Mesenchymal stem cell (in vitro differentiated cells and primary cell): ENCODE results near the gene CTRL.
"Not testable (repeated sequence)": the region's sequence is repeated elsewhere in the genome, so short reads cannot be mapped to it uniquely, and the experiment has no call there.

Experiments
- DNase-seq: peaks from one replicate; pipeline ENCODE4 v3.0.0-alpha.2; 2013
- H2AFZ ChIP-seq: one replicate; pipeline ENCODE4 v1.6.1; 2013; ENCODE audit warnings: low read depth, mild to moderate bottlenecking, control low read depth, inconsistent platforms, low read length, moderate library complexity
- H2AK5ac ChIP-seq: 2 replicates; pipeline ENCODE4 v1.6.1; 2013; ENCODE audit warnings: low read length, moderate library complexity, mild to moderate bottlenecking, inconsistent platforms; ENCODE audit not compliant: severe bottlenecking
- H2BK120ac ChIP-seq: one replicate; pipeline ENCODE4 v1.6.1; 2013; ENCODE audit warnings: low read depth, mild to moderate bottlenecking, inconsistent platforms, low read length, moderate library complexity
- H2BK12ac ChIP-seq, 2 experiments: one replicate each; pipeline ENCODE4 v1.6.1; 2013; ENCODE audit warnings: inconsistent platforms in 2 of 2, low read length in 2 of 2, mild to moderate bottlenecking in 2 of 2, moderate library complexity in 2 of 2, control low read depth in 1 of 2
- H2BK15ac ChIP-seq: one replicate; pipeline ENCODE4 v1.6.1; 2013; ENCODE audit warnings: mild to moderate bottlenecking, low read depth, inconsistent platforms; ENCODE audit not compliant: poor library complexity, severe bottlenecking
- H2BK5ac ChIP-seq: 2 replicates; pipeline ENCODE4 v1.6.1; 2013; ENCODE audit warnings: low read depth, mild to moderate bottlenecking, low read length, control low read depth, inconsistent platforms; ENCODE audit not compliant: poor library complexity, severe bottlenecking
- H3K14ac ChIP-seq, 2 experiments: one replicate each; pipeline ENCODE4 v1.6.1; 2013; ENCODE audit warnings: inconsistent platforms in 2 of 2, low read length in 2 of 2, control low read depth in 1 of 2, mild to moderate bottlenecking in 1 of 2, moderate library complexity in 1 of 2
- H3K18ac ChIP-seq, 2 experiments: one replicate each; pipeline ENCODE4 v1.6.1; 2013; ENCODE audit warnings: inconsistent platforms in 2 of 2, low read length in 2 of 2, control low read depth in 1 of 2, low read depth in 1 of 2, mild to moderate bottlenecking in 1 of 2
- H3K23ac ChIP-seq, 2 experiments: one replicate each; pipeline ENCODE4 v1.6.1; 2013; ENCODE audit warnings: inconsistent platforms in 2 of 2, low read length in 2 of 2, mild to moderate bottlenecking in 2 of 2, moderate library complexity in 2 of 2, control low read depth in 1 of 2
- H3K27ac ChIP-seq: 2 replicates; pipeline ENCODE4 v1.5.1; 2013; ENCODE audit warnings: mild to moderate bottlenecking, moderate library complexity, low read length, control low read depth, inconsistent platforms; ENCODE audit not compliant: poor library complexity, severe bottlenecking
- H3K27me3 ChIP-seq, 2 experiments: 2 replicates each; pipeline versions ENCODE4 v1.6.1 to v1.7.0; 2013; ENCODE audit warnings: low read length in 2 of 2, mild to moderate bottlenecking in 2 of 2, moderate library complexity in 2 of 2, control low read depth in 1 of 2, inconsistent platforms in 1 of 2; ENCODE audit not compliant: control insufficient read depth in 1 of 2, insufficient read depth in 1 of 2
- H3K36me3 ChIP-seq, 2 experiments: 2 replicates each; pipeline versions ENCODE4 v1.6.1 to v1.7.0; 2013; ENCODE audit warnings: low read length in 2 of 2, control low read depth in 1 of 2, inconsistent platforms in 1 of 2, low read depth in 1 of 2, mild to moderate bottlenecking in 1 of 2; ENCODE audit not compliant: insufficient read depth in 2 of 2, control insufficient read depth in 1 of 2
- H3K4ac ChIP-seq, 2 experiments: one replicate each; pipeline ENCODE4 v1.6.1; 2013; ENCODE audit warnings: inconsistent platforms in 2 of 2, low read length in 2 of 2, mild to moderate bottlenecking in 2 of 2, moderate library complexity in 2 of 2, control low read depth in 1 of 2, low read depth in 1 of 2
- H3K4me1 ChIP-seq: 2 replicates; pipeline ENCODE4 v1.6.1; 2013; ENCODE audit warnings: low read depth, low read length, control low read depth; ENCODE audit not compliant: control insufficient read depth, insufficient read depth
- H3K4me2 ChIP-seq: 2 replicates; pipeline ENCODE4 v1.6.1; 2013; ENCODE audit warnings: low read length, mild to moderate bottlenecking, inconsistent platforms; ENCODE audit not compliant: poor library complexity, severe bottlenecking
- H3K4me3 ChIP-seq, 2 experiments: 2 replicates each; pipeline versions ENCODE4 v1.5.1 to v1.7.0; 2013; ENCODE audit warnings: low read length in 2 of 2, mild to moderate bottlenecking in 2 of 2, control low read depth in 1 of 2, low read depth in 1 of 2; ENCODE audit not compliant: insufficient read depth in 1 of 2
- H3K79me1 ChIP-seq: replicated peaks from 2 replicates; pipeline ENCODE4 v1.6.1; 2013; ENCODE audit warnings: mild to moderate bottlenecking, control low read depth, low read length, inconsistent platforms; ENCODE audit not compliant: poor library complexity, severe bottlenecking
- H3K9ac ChIP-seq: 2 replicates; pipeline ENCODE4 v1.7.0; 2013; ENCODE audit warnings: mild to moderate bottlenecking, low read length, moderate library complexity
- H3K9me3 ChIP-seq: 2 replicates; pipeline ENCODE4 v1.7.0; 2013; ENCODE audit warnings: mild to moderate bottlenecking, low read length; ENCODE audit not compliant: control insufficient read depth
- H4K8ac ChIP-seq: one replicate; pipeline ENCODE4 v1.6.1; 2013; ENCODE audit warnings: inconsistent platforms, mild to moderate bottlenecking, low read length, moderate library complexity
- H4K91ac ChIP-seq: one replicate; pipeline ENCODE4 v1.6.1; 2013; ENCODE audit warnings: mild to moderate bottlenecking, low read length, inconsistent platforms
- WGBS: methylation state at CpG from one replicate; pipeline ENCODE4 v1.1.7; 2013; ENCODE audit warnings: mixed read lengths; 5-methylcytosine and 5-hydroxymethylcytosine counted together

The CTRL gene

GRCh38 chr16:67976205-67976604 lies 44.5 kb upstream of the CTRL start:
- H3K9ac ChIP-seq, result no peak overlapping the region
- H4K8ac ChIP-seq, result no peak overlapping the region
- no peak overlapping the region for H3K4ac ChIP-seq
- no peak overlapping the region for H2BK12ac ChIP-seq
- no peaks in the 10 kb centered on the region for H3K79me1 ChIP-seq
- H3K18ac ChIP-seq, result no peak overlapping the region
- no peak overlapping the region for H2BK120ac ChIP-seq
- H3K9me3 ChIP-seq, result no peaks in the 10 kb centered on the region
- 98% methylated on average over 2 of the region's 2 CpGs for WGBS
- H3K4me2 ChIP-seq, result no peak overlapping the region
- no peak overlapping the region for H2BK5ac ChIP-seq
- H2AFZ ChIP-seq, result no peak overlapping the region
- no peak for DNase-seq
- no peak overlapping the region for H4K91ac ChIP-seq
- H2AK5ac ChIP-seq, result no peak overlapping the region
- H3K27me3 ChIP-seq, result peaks cover 32 to 47% of the 10 kb centered on the region in 2 experiments
- H3K4me3 ChIP-seq, result no peak overlapping the region
- no peaks in the 10 kb centered on the region for H3K4me1 ChIP-seq
- no peaks in the 10 kb centered on the region for H3K36me3 ChIP-seq
- no peak overlapping the region for H3K23ac ChIP-seq
- H3K14ac ChIP-seq, result no peak overlapping the region
- H3K27ac ChIP-seq, result no peak overlapping the region
- no peak overlapping the region for H2BK15ac ChIP-seq

GRCh38 chr16:67975321-67976105 lies 43.9 kb upstream of the CTRL start:
- Histone ChIP-seq H3K9me3 (no peaks in the 10 kb centered on the region), H3K4ac (no peak overlapping the region), H2AFZ (no peak overlapping the region), H3K36me3 (no peaks in the 10 kb centered on the region), H3K27me3 (peaks cover 32 to 47% of the 10 kb centered on the region in 2 experiments), H3K4me3 (no peak overlapping the region), H3K9ac (no peak overlapping the region), H3K79me1 (no peaks in the 10 kb centered on the region), H2BK15ac (no peak overlapping the region), H4K8ac (no peak overlapping the region), H3K4me2 (no peak overlapping the region), H3K14ac (no peak overlapping the region), H2AK5ac (no peak overlapping the region), H3K23ac (no peak overlapping the region), H2BK12ac (no peak overlapping the region), H2BK5ac (no peak overlapping the region), H3K4me1 (no peaks in the 10 kb centered on the region), H3K27ac (no peak overlapping the region), H4K91ac (no peak overlapping the region), H2BK120ac (no peak overlapping the region), H3K18ac (no peak overlapping the region)
- 83% methylated on average over 14 of the region's 14 CpGs for WGBS
- no peak for DNase-seq

- not testable (repeated sequence) for H3K27ac ChIP-seq
These were observed 40.6 kb upstream of the CTRL start for GRCh38 chr16:67972285-67972684.

GRCh38 chr16:67971111-67971510 lies 39.4 kb upstream of the CTRL start:
- no peaks in the 10 kb centered on the region for H3K9me3 ChIP-seq
- 97% methylated on average over 7 of the region's 9 CpGs for WGBS
- no peak for DNase-seq

More at GRCh38 chr16:67972285-67972684, 40.6 kb upstream of the CTRL start:
- H2BK5ac ChIP-seq, H3K4me3 ChIP-seq, H2BK12ac ChIP-seq, H3K9me3 ChIP-seq, H3K4ac ChIP-seq, H4K8ac ChIP-seq, H3K36me3 ChIP-seq, H3K23ac ChIP-seq, H2BK120ac ChIP-seq, H3K14ac ChIP-seq, H3K4me1 ChIP-seq, DNase-seq, H3K4me2 ChIP-seq, H3K79me1 ChIP-seq, H2AK5ac ChIP-seq, H2BK15ac ChIP-seq, H3K18ac ChIP-seq, H3K9ac ChIP-seq, H4K91ac ChIP-seq, H2AFZ ChIP-seq: not testable (repeated sequence)
- H3K27me3 ChIP-seq, result peaks cover 17 to 21% of the 10 kb centered on the region in 2 experiments
- 98% methylated on average over 6 of the region's 7 CpGs for WGBS

More at GRCh38 chr16:67971111-67971510, 39.4 kb upstream of the CTRL start:
- Histone ChIP-seq H2AK5ac (no peak overlapping the region), H3K4me2 (no peak overlapping the region), H3K79me1 (no peaks in the 10 kb centered on the region), H3K18ac (no peak overlapping the region), H3K14ac (no peak overlapping the region), H3K27ac (no peak overlapping the region), H2BK120ac (no peak overlapping the region), H3K27me3 (peaks cover 6 to 9% of the 10 kb centered on the region in 2 experiments), H3K23ac (no peak overlapping the region), H2AFZ (no peak overlapping the region), H3K4me3 (no peak overlapping the region), H3K4me1 (peaks cover 18% of the 10 kb centered on the region), H4K91ac (no peak overlapping the region), H2BK12ac (no peak overlapping the region), H3K36me3 (peaks cover 0 to 4% of the 10 kb centered on the region in 2 experiments), H3K4ac (no peak overlapping the region), H4K8ac (no peak overlapping the region), H2BK15ac (no peak overlapping the region), H3K9ac (no peak overlapping the region), H2BK5ac (no peak overlapping the region)
